Measurements from ENCODE around the gene ATXN10.
A peak's percentile ranks its signal among the peaks of the same experiment; 100 is the strongest.

ATXN10 gene

DNA sequence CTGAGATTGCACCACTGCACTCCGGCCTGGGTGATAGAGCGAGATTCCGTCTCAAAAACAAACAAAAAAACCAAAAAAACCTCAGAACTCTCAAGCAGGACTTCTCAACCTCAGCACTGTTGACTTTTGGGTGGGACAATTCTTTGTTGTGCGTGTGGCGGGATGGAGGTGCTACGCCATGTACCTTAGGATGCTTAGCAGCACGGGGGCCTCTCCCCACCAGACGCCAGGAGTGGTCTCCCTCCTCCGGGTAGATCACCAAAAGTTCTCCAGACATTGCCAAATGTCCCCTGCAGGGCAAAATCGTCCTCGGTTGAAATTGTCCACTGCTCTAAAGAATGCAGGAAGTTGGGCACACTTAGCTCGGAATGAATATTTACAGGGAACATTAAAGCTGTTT is 26.9 kb upstream of the ATXN10 start:
- Histone ChIP-seq H3K9ac (ENCODE audit: low read length) (peak overlapping the region; percentile 80; the same call in 1 of the 2 replicates), H3K4me3 (ENCODE audit: low read depth, low read length, poor library complexity, severe bottlenecking) (peak overlapping the region; percentile 59), H3K4me2 (ENCODE audit: low read length) (peak overlapping the region; percentile 90), H3K9me3 (ENCODE audit: low read length) (no peaks in the 10 kb centered on the region), H3F3A (ENCODE audit: insufficient read depth, low read length) (no peaks in the 10 kb centered on the region), H3K79me2 (ENCODE audit: insufficient read depth, low read length) (no peaks in the 10 kb centered on the region), H3K27me3 (ENCODE audit: insufficient read depth, low read length) (no peaks in the 10 kb centered on the region), H3K9me2 (ENCODE audit: low read depth, low read length) (no peaks in the 10 kb centered on the region), H3K36me3 (ENCODE audit: insufficient read depth, low read length) (peaks cover 4% of the 10 kb centered on the region; the same call in 1 of the 2 replicates), H4K20me1 (ENCODE audit: insufficient read depth, low read length) (no peaks in the 10 kb centered on the region), H3K27ac (ENCODE audit: low read depth, low read length, poor library complexity, severe bottlenecking) (no peak overlapping the region), H3K4me1 (ENCODE audit: insufficient read depth, low read length, severe bottlenecking) (peaks cover 41% of the 10 kb centered on the region), H2AFZ (ENCODE audit: low read length) (no peak overlapping the region)
- TF ChIP-seq, protein P1, sequence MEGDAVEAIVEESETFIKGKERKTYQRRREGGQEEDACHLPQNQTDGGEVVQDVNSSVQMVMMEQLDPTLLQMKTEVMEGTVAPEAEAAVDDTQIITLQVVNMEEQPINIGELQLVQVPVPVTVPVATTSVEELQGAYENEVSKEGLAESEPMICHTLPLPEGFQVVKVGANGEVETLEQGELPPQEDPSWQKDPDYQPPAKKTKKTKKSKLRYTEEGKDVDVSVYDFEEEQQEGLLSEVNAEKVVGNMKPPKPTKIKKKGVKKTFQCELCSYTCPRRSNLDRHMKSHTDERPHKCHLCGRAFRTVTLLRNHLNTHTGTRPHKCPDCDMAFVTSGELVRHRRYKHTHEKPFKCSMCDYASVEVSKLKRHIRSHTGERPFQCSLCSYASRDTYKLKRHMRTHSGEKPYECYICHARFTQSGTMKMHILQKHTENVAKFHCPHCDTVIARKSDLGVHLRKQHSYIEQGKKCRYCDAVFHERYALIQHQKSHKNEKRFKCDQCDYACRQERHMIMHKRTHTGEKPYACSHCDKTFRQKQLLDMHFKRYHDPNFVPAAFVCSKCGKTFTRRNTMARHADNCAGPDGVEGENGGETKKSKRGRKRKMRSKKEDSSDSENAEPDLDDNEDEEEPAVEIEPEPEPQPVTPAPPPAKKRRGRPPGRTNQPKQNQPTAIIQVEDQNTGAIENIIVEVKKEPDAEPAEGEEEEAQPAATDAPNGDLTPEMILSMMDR (IDR thresholded peaks at IDR 0.05; ENCODE audit: low read length), result no peak
- TF ChIP-seq EZH2 (IDR thresholded peaks at IDR 0.05; ENCODE audit: borderline replicate concordance, low read length), result no peak

DNA sequence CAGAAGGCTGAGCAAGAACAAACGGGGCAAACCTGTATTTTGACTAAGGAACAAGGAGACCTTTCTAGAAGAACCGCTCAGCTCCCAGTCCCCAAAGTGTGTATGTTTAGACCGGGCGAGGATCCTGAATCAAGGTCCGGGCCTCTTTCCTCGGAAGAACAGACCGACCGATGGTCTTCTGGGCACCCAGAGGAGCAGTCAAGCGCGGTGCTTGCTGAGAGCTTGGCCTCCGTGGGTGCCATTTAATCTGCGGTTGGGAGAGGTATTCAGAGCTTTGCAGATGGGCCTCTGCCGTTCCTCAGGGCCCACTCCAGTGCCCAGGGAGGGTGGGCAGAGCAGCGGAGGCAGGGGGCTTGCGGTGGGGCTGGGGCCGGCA is 26.5 kb upstream of the ATXN10 start:
- Histone ChIP-seq H2AFZ (ENCODE audit: low read length) (peak overlapping the region; percentile 21; the same call in 1 of the 2 replicates), H3K4me2 (ENCODE audit: low read length) (peak overlapping the region; percentile 90)
- TF ChIP-seq, protein P1 (IDR thresholded peaks at IDR 0.05; ENCODE audit: low read length), result no peak
- TF ChIP-seq EZH2 (IDR thresholded peaks at IDR 0.05; ENCODE audit: borderline replicate concordance, low read length), result no peak

DNA sequence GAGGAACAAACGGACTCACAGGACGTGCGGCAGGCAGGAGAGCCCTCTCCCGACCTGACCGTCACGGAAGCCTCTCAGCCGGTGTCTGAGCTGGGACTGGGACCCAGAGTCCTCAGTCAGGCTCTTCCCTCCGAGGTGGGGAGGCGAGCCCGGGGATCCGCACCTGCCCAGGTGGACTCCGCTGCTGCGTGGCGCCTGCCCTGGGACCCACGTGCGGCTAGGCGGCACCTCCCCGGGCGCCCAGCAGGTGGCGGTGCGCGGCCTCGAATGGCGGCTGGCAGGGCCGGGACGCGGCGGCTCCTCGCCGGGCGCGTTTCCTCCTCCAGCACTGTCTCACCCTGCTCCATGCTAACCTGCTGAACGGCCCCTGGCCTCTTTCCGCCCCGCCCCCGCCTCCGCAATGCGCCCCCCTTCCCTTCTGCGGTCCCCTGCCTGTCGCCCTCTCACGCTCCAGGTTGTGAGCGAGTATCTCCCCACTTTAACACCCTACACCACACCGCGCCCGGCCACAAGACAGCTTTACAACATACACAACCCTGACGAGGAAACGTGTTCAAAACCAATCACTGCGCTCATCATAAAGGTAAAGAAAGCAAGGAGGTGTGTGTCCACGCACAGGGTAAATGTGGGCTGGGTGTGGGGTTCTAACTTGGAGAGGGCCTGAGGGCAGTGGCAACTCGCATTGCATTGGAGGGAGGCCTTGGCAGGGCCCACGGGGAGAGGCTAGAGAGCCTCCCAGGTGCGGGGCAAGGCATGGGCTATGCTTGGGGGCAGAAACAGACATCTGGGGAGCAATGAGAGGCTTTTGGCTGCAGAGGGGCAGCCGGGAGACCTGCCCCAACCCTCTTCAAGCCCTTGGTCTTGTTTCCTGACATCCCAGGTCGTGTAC is 25.9 kb upstream of the ATXN10 start:
- H4K20me1 ChIP-seq (ENCODE audit: insufficient read depth, low read length), result no peaks in the 10 kb centered on the region
- H3F3A ChIP-seq (ENCODE audit: insufficient read depth, low read length), result no peaks in the 10 kb centered on the region
- no peaks in the 10 kb centered on the region for H3K79me2 ChIP-seq (ENCODE audit: insufficient read depth, low read length)
- H3K9me3 ChIP-seq (ENCODE audit: low read length), result no peaks in the 10 kb centered on the region
- no peaks in the 10 kb centered on the region for H3K9me2 ChIP-seq (ENCODE audit: low read depth, low read length)
- peaks cover 41% of the 10 kb centered on the region for H3K4me1 ChIP-seq (ENCODE audit: insufficient read depth, low read length, severe bottlenecking)
- peak overlapping the region; percentile 80 for H3K9ac ChIP-seq (ENCODE audit: low read length)
- peak overlapping the region; percentile 21; the same call in 1 of the 2 replicates for H2AFZ ChIP-seq (ENCODE audit: low read length)
- peak overlapping the region; percentile 90 for H3K4me2 ChIP-seq (ENCODE audit: low read length)
- peaks cover 12% of the 10 kb centered on the region for H3K36me3 ChIP-seq (ENCODE audit: insufficient read depth, low read length)
- peak overlapping the region; percentile 59 for H3K4me3 ChIP-seq (ENCODE audit: low read depth, low read length, poor library complexity, severe bottlenecking)
- peak overlapping the region; percentile 87 for H3K27ac ChIP-seq (ENCODE audit: low read depth, low read length, poor library complexity, severe bottlenecking)
- TF ChIP-seq, protein P1 (IDR thresholded peaks at IDR 0.05; ENCODE audit: low read length), result peak; percentile 86
- no peak for TF ChIP-seq EZH2 (IDR thresholded peaks at IDR 0.05; ENCODE audit: borderline replicate concordance, low read length)
- no peaks in the 10 kb centered on the region for H3K27me3 ChIP-seq (ENCODE audit: insufficient read depth, low read length)

More for the DNA sequence above, 26.5 kb upstream of the ATXN10 start:
- Histone ChIP-seq H4K20me1 (ENCODE audit: insufficient read depth, low read length) (no peaks in the 10 kb centered on the region), H3K9me2 (ENCODE audit: low read depth, low read length) (no peaks in the 10 kb centered on the region), H3F3A (ENCODE audit: insufficient read depth, low read length) (no peaks in the 10 kb centered on the region), H3K9me3 (ENCODE audit: low read length) (no peaks in the 10 kb centered on the region), H3K27me3 (ENCODE audit: insufficient read depth, low read length) (no peaks in the 10 kb centered on the region), H3K79me2 (ENCODE audit: insufficient read depth, low read length) (no peaks in the 10 kb centered on the region), H3K4me3 (ENCODE audit: low read depth, low read length, poor library complexity, severe bottlenecking) (peak overlapping the region; percentile 59), H3K36me3 (ENCODE audit: insufficient read depth, low read length) (peaks cover 7% of the 10 kb centered on the region; the same call in 1 of the 2 replicates), H3K4me1 (ENCODE audit: insufficient read depth, low read length, severe bottlenecking) (peaks cover 41% of the 10 kb centered on the region), H3K9ac (ENCODE audit: low read length) (peak overlapping the region; percentile 80), H3K27ac (ENCODE audit: low read depth, low read length, poor library complexity, severe bottlenecking) (peak overlapping the region; percentile 19)

All from OCI-LY1 (cell line).